Gastrocnemius medialis (tissue), 4 donors: ENCODE measurements around the gene RP9. TPM values are rescaled to one million over a fixed set of nuclear protein-coding genes. Genes with fewer than 3 reads are reported as not detected.

Source experiments
- ATAC-seq, 2 donors: fragments of 150-250 bp; one replicate each; pipeline ENCODE4 v1.9.1; 2016
- DNase-seq, 2 donors: peaks; one replicate each; pipeline ENCODE4 v3.0.0-alpha.2; 2019
- H3K27ac ChIP-seq, 4 donors: fragments of 200-600 bp; sonication (generic); 1 replicate in 1 of 4; 2 replicates in 3 of 4; pipeline ENCODE4 v1.5.1; 2016 to 2018; ENCODE audit warnings: mild to moderate bottlenecking in 2 of 4, moderate library complexity in 1 of 4
- H3K27me3 ChIP-seq, 3 donors: fragments of 200-600 bp; sonication (generic) in 2 of 3; 1 replicate in 1 of 3; 2 replicates in 2 of 3; pipeline versions ENCODE4 v1.5.1 to v1.6.0; 2016 to 2019; ENCODE audit warnings: mild to moderate bottlenecking in 1 of 3, moderate library complexity in 1 of 3
- H3K36me3 ChIP-seq, 2 donors: fragments of 200-600 bp; sonication (generic) in 1 of 2; one replicate each; pipeline ENCODE4 v1.5.1; 2017 to 2018
- H3K4me1 ChIP-seq, 2 donors: fragments of 200-600 bp; sonication (generic) in 1 of 2; one replicate each; pipeline ENCODE4 v1.5.1; 2016 to 2017; ENCODE audit warnings: mild to moderate bottlenecking in 2 of 2
- H3K4me3 ChIP-seq, 4 donors: fragments of 200-600 bp; sonication (generic) in 3 of 4; 1 replicate in 1 of 4; 2 replicates in 3 of 4; pipeline ENCODE4 v1.5.1; 2016 to 2019; ENCODE audit warnings: mild to moderate bottlenecking in 2 of 4
- H3K9me3 ChIP-seq, 3 donors: fragments of 200-600 bp; sonication (generic) in 2 of 3; 1 replicate in 1 of 3; 2 replicates in 2 of 3; pipeline ENCODE4 v1.5.1; 2016 to 2019
- CTCF ChIP-seq, 5 experiments: fragments of 450-650 bp in 3 of 5; fragments of 200-600 bp in 2 of 5; sonication (generic) in 2 of 5; IDR thresholded peaks in 4 of 5; conservative IDR thresholded peaks in 1 of 5; 1 replicate in 4 of 5; 2 replicates in 1 of 5; pipeline ENCODE4 v1.5.1; 2016 to 2019; ENCODE audit warnings: antibody characterized with exemption in 5 of 5, mild to moderate bottlenecking in 3 of 5, moderate library complexity in 3 of 5
- POLR2A ChIP-seq, 2 donors: fragments of 450-650 bp; IDR thresholded peaks; one replicate each; pipeline ENCODE4 v1.6.1; 2017; ENCODE audit warnings: antibody characterized with exemption in 2 of 2, mild to moderate bottlenecking in 2 of 2, moderate library complexity in 2 of 2
- in situ Hi-C, 4 donors: fragments of 200-750 bp; cut with MboI; loops; one replicate each; pipeline versions ENCODE4 v1.15.0 to v1.8.0; 2017; ENCODE audit warnings: low sequenced_read_pairs in 4 of 4
- intact Hi-C: fragments of 100-400 bp; cut with DNase I; formaldehyde crosslinking; loops from one replicate; pipeline ENCODE4 v1.15.1; 2023; ENCODE audit warnings: low total_unique reads
- total RNA-seq, 4 donors: library from RNA; depleted of rRNA; stranded (reverse); fragments of >200 nt; gene quantifications; one replicate each; pipeline versions ENCODE4 v1.1.0 to v1.2.3, GENCODE V29; 2016

Gene RP9
- total RNA-seq, 4 donors from 2014 or later, result 13.0 to 23.9 (median 20.1) TPM

GRCh38 chr7:33128990-33129805 lies 20.0 kb upstream of the RP9 start, which contains the start of gene BBS9:
Gene BBS9 (plus strand): TSS chr7:33129564. CDS start chr7:33146253, 16,689 bp downstream.
- peak in 2 of 5 experiments; percentile 5 to 19 for TF ChIP-seq CTCF (IDR thresholded peaks at IDR 0.05 in 4 of 5, conservative IDR thresholded peaks at IDR 0.05 in 1 of 5)
- TF ChIP-seq POLR2A (IDR thresholded peaks at IDR 0.05), result peak; percentile 38 to 45
- peaks cover 15 to 21% of the 10 kb centered on the region in 2 donors for H3K4me1 ChIP-seq
- intact Hi-C loops (loop anchor here (2.0 to 10.0 kb wide), 2 partner anchors 66 to 634 kb away; partner anchors contain the start of genes AVL9, LSM5 and NT5C3A), in situ Hi-C loops (loop anchor here in 1 of 4 donors (25.0 kb wide), 1 partner anchor 642 kb away; the partner anchor contains the start of genes AVL9 and LSM5)
- peak within 1 kb of the TSS; percentile 83 to 97 (median 90) for H3K27ac ChIP-seq
- no peaks in the 10 kb centered on the region for H3K27me3 ChIP-seq
- ATAC-seq (peak; percentile 99), DNase-seq (peak; percentile 86 to 89)
- no peaks in the 10 kb centered on the region for H3K9me3 ChIP-seq
- H3K4me3 ChIP-seq, result peak within 1 kb of the TSS; percentile 78 to 96 (median 86)
- no peaks in the 10 kb centered on the region for H3K36me3 ChIP-seq

- Histone ChIP-seq H3K27me3 (no peaks in the 10 kb centered on the region), H3K36me3 (no peaks in the 10 kb centered on the region), H3K27ac (peak overlapping the region; percentile 83 to 97 (median 90)), H3K4me3 (peak overlapping the region; percentile 78 to 96 (median 86)), H3K9me3 (no peaks in the 10 kb centered on the region), H3K4me1 (peaks cover 15 to 21% of the 10 kb centered on the region in 2 donors)
- ATAC-seq, result no peak
- in situ Hi-C loops (loop anchor here in 1 of 4 donors (25.0 kb wide), 1 partner anchor 641 kb away; the partner anchor contains the start of genes AVL9 and LSM5), intact Hi-C loops (loop anchor here (2.0 to 10.0 kb wide), 2 partner anchors 66 to 634 kb away; partner anchors contain the start of genes AVL9, LSM5 and NT5C3A)
- DNase-seq, result no peak
- no peak for TF ChIP-seq CTCF (IDR thresholded peaks at IDR 0.05 in 4 of 5, conservative IDR thresholded peaks at IDR 0.05 in 1 of 5)
- TF ChIP-seq POLR2A (IDR thresholded peaks at IDR 0.05), result no peak
Measured at GRCh38 chr7:33128631-33128989, 19.4 kb upstream of the RP9 start.

- Histone ChIP-seq H3K36me3 (no peaks in the 10 kb centered on the region), H3K4me1 (peaks cover 15 to 21% of the 10 kb centered on the region in 2 donors), H3K4me3 (no peak overlapping the region), H3K27ac (no peak overlapping the region), H3K27me3 (no peaks in the 10 kb centered on the region), H3K9me3 (no peaks in the 10 kb centered on the region)
- intact Hi-C loops (loop anchor here (10.0 kb wide), 1 partner anchor 632 kb away; the partner anchor contains the start of genes AVL9 and LSM5), in situ Hi-C loops (loop anchor here in 1 of 4 donors (25.0 kb wide), 1 partner anchor 640 kb away; the partner anchor contains the start of genes AVL9 and LSM5)
- TF ChIP-seq POLR2A (IDR thresholded peaks at IDR 0.05) (no peak), CTCF (IDR thresholded peaks at IDR 0.05 in 4 of 5, conservative IDR thresholded peaks at IDR 0.05 in 1 of 5) (no peak)
- DNase-seq (no peak), ATAC-seq (no peak)
Measured at GRCh38 chr7:33127085-33127484, 17.9 kb upstream of the RP9 start.

GRCh38 chr7:33118383-33118782 lies 9.2 kb upstream of the RP9 start:
- H3K27ac ChIP-seq, result no peak overlapping the region
- no peak for TF ChIP-seq POLR2A (IDR thresholded peaks at IDR 0.05)
- no peak for TF ChIP-seq CTCF (IDR thresholded peaks at IDR 0.05 in 4 of 5, conservative IDR thresholded peaks at IDR 0.05 in 1 of 5)
- no peaks in the 10 kb centered on the region for H3K9me3 ChIP-seq
- no peaks in the 10 kb centered on the region for H3K4me1 ChIP-seq
- in situ Hi-C loops (no loop called here), intact Hi-C loops (no loop called here)
- no peaks in the 10 kb centered on the region for H3K27me3 ChIP-seq
- ATAC-seq (no peak), DNase-seq (no peak)
- no peak overlapping the region for H3K4me3 ChIP-seq
- H3K36me3 ChIP-seq, result no peaks in the 10 kb centered on the region
